Right lung (tissue), 10 donors: ENCODE measurements around the gene TSPO2. TPM values are rescaled to one million over a fixed set of nuclear protein-coding genes. Genes with fewer than 3 reads are reported as not detected.
"Not testable (repeated sequence)": the region's sequence is repeated elsewhere in the genome, so short reads cannot be mapped to it uniquely, and the experiment has no call there.

ENCODE experiments used
- DNase-seq, 2 donors: peaks; one replicate each; pipeline ENCODE4 v3.0.0-alpha.2; 2013
- long read RNA-seq, 8 donors: transcript quantifications; one replicate each; lab custom pipeline, GENCODE V29; 2026
- polyA plus RNA-seq, 5 donors: library from polyadenylated mRNA; unstranded; fragments of 120-200 nt; gene quantifications; one replicate each; pipeline versions ENCODE4 v1.2.1 to v1.2.3, GENCODE V29; 2013; ENCODE audit warnings: inconsistent platforms in 1 of 5, low replicate concordance in 1 of 5; ENCODE audit not compliant: insufficient read length in 5 of 5, insufficient read depth in 1 of 5

The TSPO2 gene, protein sequence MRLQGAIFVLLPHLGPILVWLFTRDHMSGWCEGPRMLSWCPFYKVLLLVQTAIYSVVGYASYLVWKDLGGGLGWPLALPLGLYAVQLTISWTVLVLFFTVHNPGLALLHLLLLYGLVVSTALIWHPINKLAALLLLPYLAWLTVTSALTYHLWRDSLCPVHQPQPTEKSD
- polyA plus RNA-seq: 1 to 10 TPM in 2 of 5 donors, under 1 TPM in 3; 0.28 to 1.6 (median 0.77) TPM
- long read RNA-seq, donor 1: 0 reads
- long read RNA-seq, donor 2: 0 reads
- long read RNA-seq, donor 3: 0 reads
- long read RNA-seq, donor 4: 0 reads
- long read RNA-seq, donor 5: 0 reads
- long read RNA-seq, donor 6: 0 reads
- long read RNA-seq, donor 7: 0 reads
- long read RNA-seq, donor 8: 0 reads

- no peak for DNase-seq
These were observed at the start of gene TSPO2 for GRCh38 chr6:41042226-41043055. TSPO2 (plus strand) TSS chr6:41042467; CDS start chr6:41042986, 519 bp downstream.

DNA sequence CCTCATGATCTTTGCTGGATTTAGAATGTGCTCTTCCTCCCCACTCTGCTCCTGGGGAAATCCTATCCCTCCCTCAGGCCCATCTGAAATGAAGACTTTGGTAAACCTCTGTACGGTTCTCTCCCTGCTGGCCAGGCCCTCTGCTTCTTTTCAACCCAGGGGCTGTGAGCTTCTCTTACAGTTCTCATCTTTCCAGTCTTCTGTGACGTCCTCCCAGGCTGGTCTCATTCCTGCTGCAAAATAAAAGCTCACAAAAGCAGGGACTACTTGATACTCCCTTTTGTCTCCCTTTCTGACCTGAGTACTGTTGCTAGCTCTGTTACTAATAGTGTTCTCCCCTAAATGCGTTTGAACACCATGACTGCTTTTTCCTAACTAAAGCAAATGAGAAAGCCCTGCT, 49.5 kb upstream of the TSPO2 start:
- no peak for DNase-seq

GRCh38 chr6:40996591-40997233, 45.6 kb upstream of the TSPO2 start:
- DNase-seq: peak; percentile 25 to 30

DNA sequence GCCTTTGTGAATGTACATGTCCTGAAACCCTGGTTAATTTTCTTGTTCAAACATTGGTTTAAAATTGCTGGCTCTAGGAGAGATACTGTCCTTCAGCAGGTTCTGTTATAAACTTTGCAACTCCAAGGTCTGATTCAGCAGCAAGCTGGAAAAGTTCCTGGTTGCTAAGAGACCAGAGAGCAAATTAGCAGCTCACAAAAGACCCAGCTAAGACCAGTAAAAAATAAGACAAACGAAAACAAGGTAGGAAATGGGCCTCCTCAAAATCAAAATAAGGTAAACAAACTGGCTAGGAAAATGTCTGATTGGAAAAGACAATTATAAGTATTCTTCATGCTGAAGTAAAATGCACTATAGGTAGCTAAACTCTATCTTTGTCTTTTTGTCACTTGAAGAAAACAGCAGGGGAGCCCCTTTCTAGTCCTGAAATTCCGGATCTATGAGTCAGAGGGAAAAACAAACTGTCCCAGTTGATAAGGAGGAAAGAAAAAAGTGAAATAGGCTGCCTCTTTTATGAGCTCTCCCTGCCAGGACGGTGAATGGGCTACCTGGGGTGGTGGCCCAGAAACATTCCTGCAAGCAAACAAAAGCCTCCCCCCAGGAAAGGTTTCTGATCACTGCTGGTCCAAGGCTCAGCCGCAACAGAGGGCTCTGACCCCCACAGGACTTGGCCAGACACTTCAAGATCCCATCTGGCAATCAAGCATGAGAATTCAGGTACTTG, 44.9 kb upstream of the TSPO2 start:
- peak; percentile 36 to 38 for DNase-seq

DNA sequence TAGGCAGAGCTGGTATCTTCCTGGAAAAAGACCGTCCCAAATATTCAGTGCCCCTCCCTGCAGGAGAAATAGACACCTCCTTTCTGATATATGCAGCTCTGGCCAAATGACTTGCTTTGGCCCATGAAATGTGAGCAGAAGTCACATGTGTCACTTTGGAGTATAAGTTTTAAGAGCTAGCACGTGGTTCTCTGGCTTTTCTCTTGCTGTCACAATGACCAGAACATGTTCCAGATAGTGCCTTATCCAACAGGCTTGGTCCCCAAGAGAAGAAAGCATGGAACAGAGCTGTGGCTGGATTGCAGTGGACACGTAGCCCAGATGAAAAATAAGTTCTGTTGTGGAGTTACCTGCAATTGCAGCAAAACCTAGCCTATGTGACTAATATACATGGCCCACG, 43.6 kb upstream of the TSPO2 start:
- no peak for DNase-seq

DNA sequence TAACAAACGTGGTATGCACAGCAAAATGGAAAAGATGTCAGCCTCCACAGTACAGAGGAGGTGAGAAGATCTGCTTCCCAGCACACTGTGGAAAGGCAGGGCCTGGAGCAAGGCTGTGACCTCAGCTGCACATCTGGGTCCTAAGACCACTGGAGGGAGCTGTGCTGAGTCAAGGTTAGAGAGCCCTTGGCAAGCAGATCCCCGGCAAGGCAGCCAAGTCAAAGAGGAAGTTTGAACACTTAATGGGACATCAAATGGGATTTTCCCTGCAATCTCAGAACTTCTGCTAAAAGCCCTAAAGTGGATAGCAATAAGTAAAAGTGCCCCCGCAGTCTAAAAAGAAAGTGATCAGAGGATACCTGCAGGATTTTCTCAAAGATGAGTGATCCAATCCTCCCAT, 42.7 kb upstream of the TSPO2 start:
- peak; percentile 37 to 46 for DNase-seq

DNA sequence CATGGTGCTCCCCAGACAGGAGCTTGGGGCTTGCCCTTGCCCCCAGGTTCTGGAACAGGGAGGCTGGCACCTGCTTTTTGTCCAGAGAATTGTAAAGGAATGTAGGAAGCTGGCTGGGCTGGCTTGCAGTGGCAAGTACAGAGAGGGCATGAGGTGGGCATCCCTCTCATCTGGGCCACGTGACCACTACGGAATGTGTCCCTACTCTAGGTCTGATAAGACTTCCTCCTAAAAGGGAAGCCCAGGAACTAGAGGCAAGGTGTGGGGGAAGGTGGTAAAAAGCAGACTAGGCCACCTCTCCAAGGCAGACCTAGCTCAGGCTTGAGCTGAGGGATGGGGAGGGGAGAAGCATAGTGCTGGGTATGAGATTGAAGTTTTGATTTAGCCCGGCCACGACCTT, 42.0 kb upstream of the TSPO2 start:
- DNase-seq: no peak

- no peak for DNase-seq
These were observed 40.1 kb upstream of the TSPO2 start for GRCh38 chr6:41002168-41002567.

- DNase-seq: not testable (repeated sequence)
These were observed 36.0 kb upstream of the TSPO2 start for GRCh38 chr6:41006217-41006616.

DNA sequence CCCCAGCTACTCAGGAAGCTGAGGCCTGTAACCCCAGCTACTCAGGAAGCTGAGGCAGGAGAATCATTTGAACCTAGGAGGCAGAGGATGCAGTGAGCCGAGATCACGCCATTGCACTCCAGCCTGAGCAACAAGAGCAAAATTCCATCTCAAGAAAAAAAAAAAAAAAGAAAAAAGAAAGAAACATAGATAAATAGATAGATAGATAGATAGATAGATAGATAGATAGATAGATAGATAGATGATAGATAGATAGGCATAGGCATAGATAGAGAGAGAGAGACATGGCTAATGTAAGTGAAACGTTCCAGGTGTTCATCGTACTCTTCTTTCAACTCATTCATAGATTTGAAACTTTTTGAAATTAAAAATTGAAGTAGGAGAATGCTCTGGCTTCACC, 35.3 kb upstream of the TSPO2 start:
- not testable (repeated sequence) for DNase-seq

GRCh38 chr6:41008011-41008410, 34.3 kb upstream of the TSPO2 start:
- no peak for DNase-seq

DNA sequence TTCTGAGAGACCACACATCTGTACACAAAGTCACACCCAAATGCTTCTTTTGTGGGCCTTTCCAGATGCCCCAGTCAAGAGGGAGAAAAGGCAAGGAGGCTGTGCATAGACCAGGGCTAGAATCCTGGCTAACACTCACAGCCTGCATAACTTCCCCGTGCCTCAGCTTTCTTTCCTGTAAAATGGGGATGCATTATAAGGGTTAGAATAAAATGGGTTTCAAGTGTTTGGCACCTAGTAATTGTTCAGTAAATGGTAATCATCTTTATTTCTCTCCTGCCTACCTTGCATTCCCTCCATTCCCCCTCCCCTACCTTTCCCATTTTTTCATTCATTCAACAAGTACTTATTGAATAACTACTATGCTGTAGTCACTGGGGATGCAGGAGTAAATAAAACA, 32.6 kb upstream of the TSPO2 start:
- DNase-seq: no peak

- no peak for DNase-seq
These were observed 30.6 kb upstream of the TSPO2 start for GRCh38 chr6:41011673-41012072.

DNA sequence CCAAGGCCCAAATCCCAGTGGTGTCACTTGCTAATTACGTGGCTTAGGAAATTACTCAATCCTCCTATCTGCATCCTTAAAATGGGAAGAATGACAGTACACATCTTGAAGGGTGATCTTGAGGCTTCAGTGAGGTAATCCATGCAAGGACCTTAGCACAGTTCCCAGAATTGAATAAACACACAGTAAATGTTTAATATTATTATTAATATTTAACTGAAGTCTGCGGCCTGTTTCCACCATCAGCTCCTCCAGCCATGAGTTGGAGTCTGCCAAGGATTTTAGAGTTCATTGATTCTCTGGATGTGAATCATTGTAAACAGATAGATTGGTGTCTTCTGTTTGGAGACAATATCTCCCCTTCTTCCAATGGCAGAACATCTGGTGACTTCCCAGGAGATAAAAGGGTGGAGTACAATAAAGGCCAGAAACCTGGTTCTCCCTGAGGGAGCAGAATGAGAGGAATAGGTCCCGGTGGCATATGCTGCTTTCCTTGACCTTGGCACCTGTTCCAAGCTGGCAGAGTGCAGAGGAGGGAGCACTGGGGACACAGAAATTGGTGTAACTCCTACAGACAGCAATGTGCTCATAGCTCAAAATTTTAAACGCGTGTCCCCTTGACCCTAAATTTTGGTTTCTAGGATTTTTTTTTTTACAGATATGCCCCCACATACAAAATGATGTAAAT, 28.7 kb upstream of the TSPO2 start:
- no peak for DNase-seq

- DNase-seq: no peak
These were observed 27.5 kb upstream of the TSPO2 start for GRCh38 chr6:41014780-41015179.

DNA sequence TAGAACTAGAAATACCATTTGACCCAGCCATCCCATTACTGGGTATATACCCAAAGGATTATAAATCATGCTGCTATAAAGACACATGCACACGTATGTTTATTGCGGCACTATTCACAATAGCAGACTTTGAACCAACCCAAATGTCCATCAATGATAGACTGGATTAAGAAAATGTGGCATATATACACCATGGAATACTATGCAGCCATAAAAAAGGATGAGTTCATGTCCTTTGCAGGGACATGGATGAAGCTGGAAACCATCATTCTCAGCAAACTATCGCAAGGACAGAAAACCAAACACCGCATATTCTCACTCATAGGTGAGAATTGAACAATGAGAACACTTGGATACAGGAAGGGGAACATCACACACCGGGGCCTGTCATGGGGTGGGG, 26.4 kb upstream of the TSPO2 start:
- DNase-seq: not testable (repeated sequence)

GRCh38 chr6:41017663-41018062, 24.6 kb upstream of the TSPO2 start:
- DNase-seq: no peak

DNA sequence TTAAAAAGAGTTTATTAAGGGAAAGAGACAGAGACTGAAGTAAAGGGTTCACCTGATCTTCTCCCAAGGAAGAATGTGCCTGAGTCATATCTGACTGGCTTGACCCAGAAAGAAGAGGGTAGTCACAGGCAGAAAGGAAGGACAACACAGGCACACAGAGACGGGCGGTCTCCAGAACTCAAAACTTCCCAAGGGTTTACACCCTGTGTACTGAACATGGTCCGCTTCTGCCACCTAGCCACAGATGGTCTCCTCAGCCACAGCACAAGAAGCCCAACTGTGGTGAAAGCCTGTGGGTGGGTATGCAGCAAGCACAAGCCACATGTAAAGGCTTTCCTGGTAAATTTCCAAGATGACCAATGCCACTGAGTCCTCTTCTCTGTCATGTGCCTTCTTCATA, 20.4 kb upstream of the TSPO2 start:
- DNase-seq: no peak

DNA sequence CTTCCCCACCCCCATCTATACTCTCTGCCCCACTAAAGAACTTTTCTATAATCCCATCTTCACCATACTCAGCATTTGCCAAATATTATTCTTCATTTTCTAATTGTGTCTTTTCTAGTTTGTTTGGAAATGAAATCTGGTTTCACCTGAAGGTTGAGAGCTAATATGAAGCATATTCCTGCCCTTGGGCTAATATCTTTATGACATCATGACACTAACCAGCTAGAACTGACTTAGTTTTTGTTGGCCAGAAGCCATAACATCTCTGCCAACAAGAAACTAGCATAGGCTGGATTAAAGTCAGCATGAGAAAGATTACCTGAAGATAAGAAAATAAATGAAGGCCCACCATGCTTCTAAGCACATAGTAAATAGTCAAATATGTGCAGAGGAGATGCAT, 20.0 kb upstream of the TSPO2 start:
- DNase-seq: no peak

DNA sequence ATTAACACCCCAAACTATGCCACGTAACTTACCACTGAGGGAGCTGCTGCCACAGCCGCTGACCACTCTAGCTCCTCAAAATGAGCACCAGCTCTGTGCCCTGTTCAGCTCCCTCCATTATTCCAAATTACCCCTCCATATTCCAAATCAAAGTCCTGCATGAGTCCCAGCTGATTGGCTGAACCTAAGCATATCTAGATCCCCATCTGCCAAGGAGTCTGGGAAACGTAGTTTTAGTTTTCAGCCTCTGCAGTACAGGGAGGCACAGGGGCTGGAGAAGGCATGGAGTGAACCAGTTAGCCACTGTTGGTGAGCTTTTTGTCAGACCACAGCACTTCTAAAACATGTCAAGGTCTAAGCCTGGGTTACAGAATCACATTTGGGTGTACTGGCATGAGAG, 19.2 kb upstream of the TSPO2 start:
- DNase-seq: no peak

DNA sequence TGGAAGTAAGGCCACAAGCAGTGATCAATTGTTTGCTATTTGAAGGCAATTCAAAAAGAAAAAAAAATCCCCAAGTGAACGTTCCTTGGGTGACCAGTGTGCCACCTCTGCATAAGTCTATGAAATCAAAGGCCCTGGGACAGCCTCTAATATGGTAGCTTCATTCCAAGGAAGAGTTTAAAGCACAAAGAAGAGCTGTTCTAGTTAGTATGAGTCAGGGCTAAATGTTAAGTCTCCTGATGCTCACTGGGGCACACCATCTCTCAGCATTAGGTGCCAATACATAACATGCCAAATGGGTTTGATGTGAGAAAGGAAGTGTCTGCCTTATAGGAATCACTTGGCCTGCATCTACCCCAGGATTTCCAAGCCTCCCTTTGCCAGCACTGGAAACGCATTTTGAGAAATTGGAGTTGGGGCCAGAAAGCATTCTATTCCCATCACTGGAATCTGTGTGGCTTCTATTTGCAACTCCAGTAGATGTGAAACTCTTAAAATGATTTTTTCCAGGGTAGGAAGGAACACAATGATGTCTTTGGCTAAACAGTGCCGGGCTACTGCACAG, 16.2 kb upstream of the TSPO2 start:
- no peak for DNase-seq
